KMS-11 (cell line): Measurements from ENCODE around the gene CILP2.

Experiments
- H2AFZ ChIP-seq: fragments of 200-600 bp; sonication (generic); 2 replicates; pipeline ENCODE4 v1.6.1; 2016; ENCODE audit warnings: antibody characterized with exemption, mixed run types, low read depth
- H3K27ac ChIP-seq: fragments of 200-600 bp; sonication (generic); 2 replicates; pipeline ENCODE4 v1.6.1; 2016; ENCODE audit warnings: mild to moderate bottlenecking, mixed run types
- H3K27me3 ChIP-seq: fragments of 200-600 bp; sonication (generic); 2 replicates; pipeline ENCODE4 v1.6.1; 2017; ENCODE audit warnings: mild to moderate bottlenecking, low read depth, mixed run types, moderate library complexity; ENCODE audit not compliant: insufficient read depth
- H3K36me3 ChIP-seq: fragments of 200-600 bp; sonication (generic); 2 replicates; pipeline ENCODE4 v1.6.1; 2017; ENCODE audit warnings: mild to moderate bottlenecking, mixed run types; ENCODE audit not compliant: insufficient read depth
- H3K4me1 ChIP-seq: fragments of 200-600 bp; sonication (generic); 2 replicates; pipeline ENCODE4 v1.6.1; 2016; ENCODE audit warnings: mild to moderate bottlenecking, low read depth, mixed run types; ENCODE audit not compliant: poor library complexity, severe bottlenecking
- H3K4me2 ChIP-seq: fragments of 200-600 bp; sonication (generic); 2 replicates; pipeline ENCODE4 v1.7.0; 2016; ENCODE audit warnings: mild to moderate bottlenecking, mixed run types
- H3K4me3 ChIP-seq: fragments of 200-600 bp; sonication (generic); IDR thresholded peaks from 2 replicates; pipeline ENCODE4 v1.6.1; 2017; ENCODE audit warnings: low read depth, low read length, mixed read lengths; ENCODE audit not compliant: insufficient read depth
- H3K79me2 ChIP-seq: fragments of 200-600 bp; sonication (generic); 2 replicates; pipeline ENCODE4 v1.6.1; 2016; ENCODE audit warnings: low read depth, mixed run types; ENCODE audit not compliant: insufficient read depth
- H3K9ac ChIP-seq: fragments of 200-600 bp; sonication (generic); 2 replicates; pipeline ENCODE4 v1.6.1; 2016; ENCODE audit warnings: mild to moderate bottlenecking, mixed run types
- H4K20me1 ChIP-seq: fragments of 200-600 bp; sonication (generic); 2 replicates; pipeline ENCODE4 v1.6.1; 2016; ENCODE audit warnings: mild to moderate bottlenecking, mixed run types; ENCODE audit not compliant: insufficient read depth
- CTCF ChIP-seq: fragments of 200-600 bp; sonication (generic); conservative IDR thresholded peaks from 2 replicates; pipeline ENCODE4 v1.6.1; 2017; ENCODE audit warnings: low read depth, mild to moderate bottlenecking, antibody characterized with exemption, low read length, moderate library complexity, mixed read lengths

The CILP2 gene

GRCh38 chr19:19545707-19546106 lies 7.6 kb downstream of the CILP2 start:
- no peak overlapping the region for H3K9ac ChIP-seq
- no peaks in the 10 kb centered on the region for H4K20me1 ChIP-seq
- no peak for TF ChIP-seq CTCF
- H3K4me1 ChIP-seq: no peaks in the 10 kb centered on the region
- H3K27ac ChIP-seq: no peak overlapping the region
- H2AFZ ChIP-seq: no peak overlapping the region
- no peaks in the 10 kb centered on the region for H3K36me3 ChIP-seq
- H3K79me2 ChIP-seq: no peaks in the 10 kb centered on the region
- H3K4me2 ChIP-seq: no peak overlapping the region
- no peak overlapping the region for H3K4me3 ChIP-seq
- peaks cover 2% of the 10 kb centered on the region; the same call in 1 of the 2 replicates for H3K27me3 ChIP-seq

GRCh38 chr19:19546751-19547162 lies 8.7 kb downstream of the CILP2 start:
- Histone ChIP-seq H3K4me2 (no peak overlapping the region), H3K79me2 (no peaks in the 10 kb centered on the region), H3K27me3 (peaks cover 2% of the 10 kb centered on the region; the same call in 1 of the 2 replicates), H3K27ac (no peak overlapping the region), H3K4me1 (no peaks in the 10 kb centered on the region), H3K9ac (no peak overlapping the region), H3K4me3 (no peak overlapping the region), H3K36me3 (no peaks in the 10 kb centered on the region), H2AFZ (no peak overlapping the region), H4K20me1 (no peaks in the 10 kb centered on the region)
- no peak for TF ChIP-seq CTCF

GRCh38 chr19:19547674-19548336 lies 9.7 kb downstream of the CILP2 start:
- Histone ChIP-seq H3K4me3 (no peak overlapping the region), H3K9ac (no peak overlapping the region), H3K27ac (no peak overlapping the region), H2AFZ (no peak overlapping the region), H3K36me3 (no peaks in the 10 kb centered on the region), H3K79me2 (no peaks in the 10 kb centered on the region), H3K27me3 (peaks cover 2% of the 10 kb centered on the region; the same call in 1 of the 2 replicates), H4K20me1 (no peaks in the 10 kb centered on the region), H3K4me2 (no peak overlapping the region), H3K4me1 (no peaks in the 10 kb centered on the region)
- TF ChIP-seq CTCF: no peak

- Histone ChIP-seq H4K20me1 (no peaks in the 10 kb centered on the region), H3K4me3 (no peak overlapping the region), H3K9ac (no peak overlapping the region), H2AFZ (no peak overlapping the region), H3K27ac (no peak overlapping the region), H3K4me2 (no peak overlapping the region), H3K79me2 (no peaks in the 10 kb centered on the region), H3K27me3 (peaks cover 2% of the 10 kb centered on the region; the same call in 1 of the 2 replicates), H3K36me3 (no peaks in the 10 kb centered on the region), H3K4me1 (no peaks in the 10 kb centered on the region)
- no peak for TF ChIP-seq CTCF
Measured at GRCh38 chr19:19548915-19549759, 11.1 kb downstream of the CILP2 start.
